H1 (cell line): ENCODE data around the gene ST8SIA2. TPM values are rescaled to one million over a fixed set of nuclear protein-coding genes. Genes with fewer than 3 reads are reported as not detected.

Experiments used
- CTCF ChIA-PET: fragments of 300-600 bp; sonication (Branson Sonifier 250); formaldehyde crosslinking; loops from one replicate; lab custom pipeline; 2021; ENCODE audit not compliant: partially characterized antibody; lab: Charles Lee
- POLR2A ChIA-PET: fragments of 300-600 bp; sonication (Branson Sonifier 250); formaldehyde crosslinking; loops from one replicate; lab custom pipeline; 2021; ENCODE audit warnings: inconsistent platforms; ENCODE audit not compliant: partially characterized antibody; lab: Charles Lee
- DNase-seq, 2 experiments: peaks; one replicate each; pipeline versions ENCODE4 v3.0.0 to v3.0.0-alpha.2; 2010 to 2022; ENCODE audit warnings: low spot score in 2 of 2, low read depth in 1 of 2, mixed read lengths in 1 of 2
- FAIRE-seq: peaks from 2 replicates; lab custom pipeline; 2011; peaks lifted over from hg19 to GRCh38; lab: Jason Lieb, UNC
- H2AFZ ChIP-seq: 2 replicates; pipeline ENCODE4 v1.8.1; 2012; ENCODE audit warnings: low read length, inconsistent platforms
- H2AK5ac ChIP-seq: 2 replicates; pipeline ENCODE4 v1.6.1; 2013; ENCODE audit warnings: low read depth, low read length
- H2BK120ac ChIP-seq: replicated peaks from 2 replicates; pipeline ENCODE3; 2013; ENCODE audit warnings: low read depth, low read length, inconsistent platforms
- H2BK12ac ChIP-seq: 2 replicates; pipeline ENCODE4 v1.6.1; 2013; ENCODE audit warnings: low read depth, low read length
- H2BK15ac ChIP-seq: 2 replicates; pipeline ENCODE4 v1.6.1; 2013; ENCODE audit warnings: low read length
- H2BK20ac ChIP-seq: 2 replicates; pipeline ENCODE4 v1.6.1; 2013; ENCODE audit warnings: low read length
- H2BK5ac ChIP-seq: 2 replicates; pipeline ENCODE4 v1.6.1; 2013; ENCODE audit warnings: low read depth, low read length
- H3K14ac ChIP-seq: 2 replicates; pipeline ENCODE4 v1.6.1; 2013; ENCODE audit warnings: inconsistent platforms; ENCODE audit not compliant: insufficient read length
- H3K18ac ChIP-seq: 2 replicates; pipeline ENCODE4 v1.6.1; 2013; ENCODE audit warnings: low read length; ENCODE audit errors: extremely low read depth
- H3K23ac ChIP-seq: 2 replicates; pipeline ENCODE4 v1.6.1; 2013; ENCODE audit warnings: inconsistent platforms; ENCODE audit not compliant: insufficient read length
- H3K23me2 ChIP-seq: 2 replicates; pipeline ENCODE4 v1.6.1; 2013; ENCODE audit warnings: low read depth, low read length
- H3K27ac ChIP-seq: 2 replicates; pipeline ENCODE4 v1.6.1; 2011; ENCODE audit warnings: low read depth, low read length, inconsistent platforms
- H3K27me3 ChIP-seq, 4 experiments: replicated peaks in 1 of 4; 1 replicate in 1 of 4; 2 replicates in 3 of 4; pipeline versions ENCODE4 v1.6.1 to v1.8.1; 2011 to 2013; ENCODE audit warnings: low read length in 3 of 4, mild to moderate bottlenecking in 3 of 4, inconsistent platforms in 2 of 4, mixed read lengths in 2 of 4, moderate library complexity in 1 of 4; ENCODE audit not compliant: control insufficient read depth in 3 of 4, insufficient read depth in 3 of 4; ENCODE audit errors: extremely low read depth in 1 of 4
- H3K36me3 ChIP-seq, 4 experiments: 2 replicates each; pipeline versions ENCODE4 v1.6.1 to v1.8.1; 2011 to 2013; ENCODE audit warnings: mild to moderate bottlenecking in 4 of 4, low read length in 3 of 4, moderate library complexity in 2 of 4, control low read depth in 1 of 4, inconsistent platforms in 1 of 4; ENCODE audit not compliant: insufficient read depth in 4 of 4, control insufficient read depth in 2 of 4
- H3K4ac ChIP-seq: replicated peaks from 2 replicates; pipeline ENCODE3; 2013; ENCODE audit warnings: low read length, low read depth, mixed read lengths, inconsistent platforms; ENCODE audit not compliant: insufficient read length
- H3K4me1 ChIP-seq, 4 experiments: replicated peaks in 1 of 4; 1 replicate in 1 of 4; 2 replicates in 3 of 4; pipeline versions ENCODE4 v1.6.1 to v1.8.1; 2011 to 2013; ENCODE audit warnings: low read length in 3 of 4, inconsistent platforms in 2 of 4, mixed read lengths in 1 of 4; ENCODE audit not compliant: insufficient read depth in 4 of 4, control insufficient read depth in 3 of 4
- H3K4me2 ChIP-seq, 2 experiments: 2 replicates each; pipeline versions ENCODE4 v1.6.1 to v1.8.1; 2011 to 2013; ENCODE audit warnings: low read depth in 2 of 2, low read length in 2 of 2, control low read depth in 1 of 2, inconsistent platforms in 1 of 2, mild to moderate bottlenecking in 1 of 2; ENCODE audit not compliant: insufficient read depth in 1 of 2
- H3K4me3 ChIP-seq, 4 experiments: fragments of 200-600, 300-600 bp in 1 of 4; sonication (generic), shearing (Covaris generic), sonication (Bioruptor Twin) in 1 of 4; 2 replicates each; pipeline versions ENCODE4 v1.5.1 to v1.8.1; 2011 to 2016; ENCODE audit warnings: low read length in 4 of 4, low read depth in 3 of 4, control low read depth in 2 of 4, inconsistent platforms in 2 of 4, mild to moderate bottlenecking in 2 of 4, mixed read lengths in 1 of 4, moderate library complexity in 1 of 4; ENCODE audit not compliant: insufficient read depth in 2 of 4; ENCODE audit errors: extremely low read depth in 1 of 4
- H3K56ac ChIP-seq: replicated peaks from 2 replicates; pipeline ENCODE3; 2013; ENCODE audit warnings: low read depth, mild to moderate bottlenecking, mixed read lengths, low read length, inconsistent platforms; ENCODE audit not compliant: insufficient read length
- H3K79me1 ChIP-seq: 2 replicates; pipeline ENCODE4 v1.6.1; 2013; ENCODE audit warnings: low read depth, low read length, control low read depth
- H3K79me2 ChIP-seq, 2 experiments: 2 replicates each; pipeline versions ENCODE4 v1.6.1 to v1.8.1; 2012 to 2013; ENCODE audit warnings: low read length in 2 of 2, mild to moderate bottlenecking in 2 of 2, inconsistent platforms in 1 of 2; ENCODE audit not compliant: insufficient read depth in 2 of 2, control insufficient read depth in 1 of 2
- H3K9ac ChIP-seq, 4 experiments: replicated peaks in 1 of 4; 1 replicate in 1 of 4; 2 replicates in 3 of 4; pipeline versions ENCODE4 v1.6.1 to v1.8.1; 2011 to 2013; ENCODE audit warnings: low read depth in 3 of 4, low read length in 3 of 4, control low read depth in 2 of 4, mild to moderate bottlenecking in 2 of 4, moderate library complexity in 2 of 4, inconsistent platforms in 1 of 4; ENCODE audit errors: extremely low read depth in 1 of 4
- H3K9me3 ChIP-seq, 2 experiments: 2 replicates each; pipeline versions ENCODE4 v1.6.1 to v1.8.1; 2012 to 2013; ENCODE audit warnings: mild to moderate bottlenecking in 2 of 2, moderate library complexity in 2 of 2, control low read depth in 1 of 2, inconsistent platforms in 1 of 2, low read depth in 1 of 2, low read length in 1 of 2, mixed read lengths in 1 of 2; ENCODE audit not compliant: insufficient read depth in 2 of 2
- H4K20me1 ChIP-seq, 2 experiments: replicated peaks in 1 of 2; 2 replicates each; pipeline versions ENCODE3 to v1.8.1; 2011 to 2013; ENCODE audit warnings: inconsistent platforms in 2 of 2, low read length in 2 of 2, mild to moderate bottlenecking in 1 of 2; ENCODE audit not compliant: insufficient read depth in 2 of 2, control insufficient read depth in 1 of 2
- H4K5ac ChIP-seq: 2 replicates; pipeline ENCODE4 v1.6.1; 2013; ENCODE audit warnings: low read length, low read depth, mixed read lengths, inconsistent platforms; ENCODE audit not compliant: insufficient read length
- H4K8ac ChIP-seq: 2 replicates; pipeline ENCODE4 v1.8.0; 2013; ENCODE audit warnings: mild to moderate bottlenecking, moderate library complexity, low read length, inconsistent platforms; ENCODE audit not compliant: insufficient read depth; ENCODE audit errors: extremely low read depth
- H4K91ac ChIP-seq: replicated peaks from 2 replicates; pipeline ENCODE3; 2013; ENCODE audit warnings: low read length, mixed read lengths, inconsistent platforms; ENCODE audit not compliant: insufficient read length
- FOSL1 ChIP-seq: IDR thresholded peaks from 2 replicates; pipeline ENCODE4 v1.6.1; 2011; ENCODE audit warnings: mild to moderate bottlenecking, low read depth, low read length, moderate library complexity; ENCODE audit not compliant: insufficient read depth
- PHF8 ChIP-seq: fragments of 200-600 bp; sonication (generic); conservative IDR thresholded peaks from 2 replicates; pipeline ENCODE4 v1.7.1; 2012; ENCODE audit warnings: low read depth, mild to moderate bottlenecking, inconsistent platforms, low read length, moderate library complexity
- RFX5 ChIP-seq: IDR thresholded peaks from 2 replicates; pipeline ENCODE4 v1.6.1; 2011; ENCODE audit warnings: low read depth, low read length, improper control_type of control experiment, borderline replicate concordance
- WGBS, 2 experiments: shearing (Covaris generic) in 1 of 2; methylation state at CpG; one replicate each; pipeline versions ENCODE4 v1.1.6 to v1.1.7; 2013 to 2015; ENCODE audit warnings: low lambda C conversion rate in 2 of 2, mixed read lengths in 2 of 2, inconsistent platforms in 1 of 2, low coverage in 1 of 2, missing lambda C conversion rate in 1 of 2; ENCODE audit not compliant: insufficient replicate concordance in 2 of 2, insufficient coverage in 1 of 2, insufficient read length in 1 of 2; ENCODE audit errors: extremely low coverage in 1 of 2, missing lambda C conversion rate in 1 of 2; 5-methylcytosine and 5-hydroxymethylcytosine counted together
- polyA plus RNA-seq, 7 experiments: library from polyadenylated mRNA; depleted of rRNA in 3 of 7; stranded (reverse) in 5 of 7; unstranded in 2 of 7; fragments of >200 nt in 5 of 7; fragments of 200-250 nt in 2 of 7; gene quantifications; 1 replicate in 5 of 7; 2 replicates in 1 of 7; 4 replicates in 1 of 7; pipeline versions ENCODE4 v1.2.1 to v1.2.3, GENCODE V29; 2011 to 2013; ENCODE audit warnings: missing spikeins in 2 of 7, mixed read lengths in 2 of 7
- total RNA-seq: library from RNA; stranded (reverse); fragmentation: NEBNext Ultra II Directional; extraction: Animal tissue kit (Norgen Biotek cat#: 25700); gene quantifications from 2 replicates; pipeline ENCODE4 v1.2.1, GENCODE V29; 2021

Gene ST8SIA2
- total and polyA plus RNA-seq, 2 of the 8 experiments (the other 6 are each of a cell fraction or from before 2014, with no cell fraction given): 3.0 to 4.5 TPM

- TF ChIP-seq FOSL1 (no peak), PHF8 (no peak), RFX5 (no peak)
- no peak overlapping the region for H4K5ac ChIP-seq
- H3K56ac ChIP-seq: no peak overlapping the region
- H2BK20ac ChIP-seq: no peak overlapping the region
- no peaks in the 10 kb centered on the region for H3K79me2 ChIP-seq
- DNase-seq: no peak
- CTCF ChIA-PET: interaction anchor here (0.7 to 2.3 kb wide), 5 partner anchors 9 to 317 kb away, joined by 3 to 10 read pairs (median 3); no protein-coding TSS in a partner anchor
- H2BK120ac ChIP-seq: no peak overlapping the region
- no peak overlapping the region for H3K4me2 ChIP-seq
- no peak overlapping the region for H3K4me3 ChIP-seq
- H4K20me1 ChIP-seq: peaks cover 0 to 2% of the 10 kb centered on the region in 2 experiments
- H3K27me3 ChIP-seq: peaks cover 7 to 22% (median 18%) of the 10 kb centered on the region in 4 experiments
- no peak overlapping the region for H2BK15ac ChIP-seq
- no peak overlapping the region for H4K8ac ChIP-seq
- no peaks in the 10 kb centered on the region for H3K79me1 ChIP-seq
- no peaks in the 10 kb centered on the region for H3K36me3 ChIP-seq
- no peak overlapping the region for H4K91ac ChIP-seq
- H3K23me2 ChIP-seq: peaks cover 4% of the 10 kb centered on the region; the same call in 1 of the 2 replicates
- no peak overlapping the region for H3K9ac ChIP-seq
- H3K27ac ChIP-seq: no peak overlapping the region
- no peak overlapping the region for H2AK5ac ChIP-seq
- no peak overlapping the region for H3K23ac ChIP-seq
- H3K18ac ChIP-seq: no peak overlapping the region
- no peak for FAIRE-seq
- no peak overlapping the region for H3K14ac ChIP-seq
- no peak overlapping the region for H2BK12ac ChIP-seq
- H3K4ac ChIP-seq: no peak overlapping the region
- no peaks in the 10 kb centered on the region for H3K9me3 ChIP-seq
- no peak overlapping the region for H2BK5ac ChIP-seq
- WGBS, 2 experiments: 92% methylated on average over 8 of the region's 8 CpGs; no CpG with 5 or more reads in 1 of the 2 experiments
- POLR2A ChIA-PET: no interaction called here
- no peak overlapping the region for H2AFZ ChIP-seq
- peaks cover 0 to 10% (median 2%) of the 10 kb centered on the region in 4 experiments; a peak in 3 of 7 replicates for H3K4me1 ChIP-seq
These were observed 5.7 kb downstream of the ST8SIA2 start for GRCh38 chr15:92399271-92399950.
